Posterior vena cava (tissue), 2 donors: ENCODE measurements around the gene RALY. TPM values are rescaled to one million over a fixed set of nuclear protein-coding genes. Genes with fewer than 3 reads are reported as not detected.

Experiments
- DNase-seq: peaks from one replicate; pipeline ENCODE4 v3.0.0-alpha.2; 2020; ENCODE audit warnings: low spot score
- intact Hi-C, 2 donors: fragments of 100-400 bp; cut with DNase I; formaldehyde crosslinking; loops; one replicate each; pipeline versions ENCODE4 v1.14.1 to v1.14.2; 2022 to 2023
- total RNA-seq, 2 donors: library from RNA; stranded (reverse); fragmentation: NEBNext Ultra II Directional; extraction: Animal tissue kit (Norgen Biotek cat#: 25700); gene quantifications; one replicate each; pipeline ENCODE4 v1.2.1, GENCODE V29; 2021
- donor health status: DM: yes; HTN: yes; CAD: no.
- donor health status: DM: yes; HTN: yes; CAD: no.

The RALY gene
- total RNA-seq, 2 donors from 2014 or later: 75.8 to 90.5 TPM

- intact Hi-C loops: no loop called here
- no peak for DNase-seq
These were observed 9.5 kb upstream of the RALY start for GRCh38 chr20:33984182-33984719.

GRCh38 chr20:33985280-33985679 lies 8.4 kb upstream of the RALY start:
- DNase-seq: no peak
- intact Hi-C loops: no loop called here

GRCh38 chr20:33985830-33986229 lies 7.9 kb upstream of the RALY start:
- intact Hi-C loops: no loop called here
- DNase-seq: no peak

- no peak for DNase-seq
- intact Hi-C loops: no loop called here
These were observed 7.0 kb upstream of the RALY start for GRCh38 chr20:33986560-33987216.

- intact Hi-C loops: no loop called here
- DNase-seq: no peak
These were observed 3.6 kb upstream of the RALY start for GRCh38 chr20:33990075-33990474.

GRCh38 chr20:33991502-33991901 lies 2.2 kb upstream of the RALY start:
- DNase-seq: no peak
- intact Hi-C loops: no loop called here

- DNase-seq: no peak
- intact Hi-C loops: loop anchor here in 1 of 2 donors (2.0 kb wide), 1 partner anchor 134 kb away; no protein-coding TSS in a partner anchor
These were observed 1.4 kb upstream of the RALY start for GRCh38 chr20:33992145-33992922.

- peak; percentile 100 for DNase-seq
- intact Hi-C loops: loop anchor here in 1 of 2 donors (2.0 kb wide), 1 partner anchor 134 kb away; no protein-coding TSS in a partner anchor
These were observed 662 bp upstream of the RALY start for GRCh38 chr20:33992923-33993575.

GRCh38 chr20:33994222-33994913 lies 657 bp downstream of the RALY start:
- intact Hi-C loops: no loop called here
- peak; percentile 95 for DNase-seq

- intact Hi-C loops: no loop called here
- DNase-seq: no peak
These were observed 1.5 kb downstream of the RALY start for GRCh38 chr20:33995053-33995831.

GRCh38 chr20:33999025-33999649 lies 5.4 kb downstream of the RALY start:
- intact Hi-C loops: no loop called here
- no peak for DNase-seq

- intact Hi-C loops: no loop called here
- no peak for DNase-seq
These were observed 7.7 kb downstream of the RALY start for GRCh38 chr20:34001378-34001777.

GRCh38 chr20:34004227-34004626 lies 10.5 kb downstream of the RALY start:
- intact Hi-C loops: no loop called here
- DNase-seq: no peak

- no peak for DNase-seq
- intact Hi-C loops: no loop called here
These were observed 11.2 kb downstream of the RALY start for GRCh38 chr20:34004790-34005457.

GRCh38 chr20:34006619-34007018 lies 12.9 kb downstream of the RALY start:
- intact Hi-C loops: no loop called here
- DNase-seq: no peak

- intact Hi-C loops: no loop called here
- DNase-seq: no peak
These were observed 14.8 kb downstream of the RALY start for GRCh38 chr20:34008477-34008876.

GRCh38 chr20:34010405-34010931 lies 16.8 kb downstream of the RALY start:
- intact Hi-C loops: no loop called here
- DNase-seq: no peak

- no peak for DNase-seq
These were observed 17.6 kb downstream of the RALY start for GRCh38 chr20:34011275-34011674.

More at GRCh38 chr20:34011275-34011674, 17.6 kb downstream of the RALY start:
- intact Hi-C loops: no loop called here
